ENCODE measurements around the gene EML6.

GRCh38 chr2:54918647-54919280 lies 195.3 kb downstream of the EML6 start:
- TF ChIP-seq EP300 (IDR thresholded peaks at IDR 0.05; ENCODE audit: borderline replicate concordance in 1 of 2, control insufficient read depth in 1 of 2, low read depth in 2 of 2, low read length in 2 of 2) (no peak), ZNF217 (IDR thresholded peaks at IDR 0.05) (no peak), EZH2 (IDR thresholded peaks at IDR 0.05; ENCODE audit: borderline replicate concordance, control insufficient read depth, low read depth, low read length) (no peak), KDM1A (IDR thresholded peaks at IDR 0.05; ENCODE audit: borderline replicate concordance) (no peak), REST (IDR thresholded peaks at IDR 0.05; ENCODE audit: low read depth, low read length) (no peak), JUND (IDR thresholded peaks at IDR 0.05; ENCODE audit: low read depth, low read length) (no peak), NRF1 (conservative IDR thresholded peaks at IDR 0.05; ENCODE audit: low read depth, low read length) (no peak), MEF2A (IDR thresholded peaks at IDR 0.05; ENCODE audit: insufficient read depth, low read depth, low read length) (no peak), ZNF274 (IDR thresholded peaks at IDR 0.05; ENCODE audit: insufficient read depth, insufficient read length) (no peak), RAD21 (IDR thresholded peaks at IDR 0.05; ENCODE audit: insufficient read depth, low read depth, low read length) (no peak), GATAD2B (conservative IDR thresholded peaks at IDR 0.05; ENCODE audit: low read depth) (no peak), NKRF (conservative IDR thresholded peaks at IDR 0.05) (no peak), CEBPB (IDR thresholded peaks at IDR 0.05; ENCODE audit: borderline replicate concordance in 1 of 2, low read depth in 2 of 2, low read length in 2 of 2) (no peak)

Data from GM12878 (cell line).